Duodenal mucosa (tissue), 2 donors: ENCODE data around the gene CNTN5.

Experiments
- H3K27ac ChIP-seq: one replicate; pipeline ENCODE4 v1.7.0; 2013; ENCODE audit warnings: low read depth, low read length
- H3K27me3 ChIP-seq, 2 donors: one replicate each; pipeline ENCODE4 v1.7.0; 2013; ENCODE audit warnings: low read length in 2 of 2, control low read depth in 1 of 2; ENCODE audit not compliant: insufficient read depth in 2 of 2, control insufficient read depth in 1 of 2
- H3K36me3 ChIP-seq, 2 donors: one replicate each; pipeline ENCODE4 v1.7.0; 2013; ENCODE audit warnings: low read length in 2 of 2, control low read depth in 1 of 2; ENCODE audit not compliant: insufficient read depth in 2 of 2, control insufficient read depth in 1 of 2
- H3K4me1 ChIP-seq, 2 donors: one replicate each; pipeline ENCODE4 v1.7.0; 2013; ENCODE audit warnings: low read length in 2 of 2, control low read depth in 1 of 2; ENCODE audit not compliant: insufficient read depth in 2 of 2, control insufficient read depth in 1 of 2
- H3K4me3 ChIP-seq, 2 donors: one replicate each; pipeline ENCODE4 v1.7.0; 2013; ENCODE audit warnings: low read length in 2 of 2, low read depth in 1 of 2
- H3K9ac ChIP-seq, 2 donors: one replicate each; pipeline ENCODE4 v1.7.0; 2013; ENCODE audit warnings: low read length in 2 of 2, low read depth in 1 of 2
- H3K9me3 ChIP-seq, 2 donors: one replicate each; pipeline ENCODE4 v1.7.0; 2013; ENCODE audit warnings: low read length in 2 of 2, control low read depth in 1 of 2; ENCODE audit not compliant: control insufficient read depth in 1 of 2

CNTN5 gene

DNA sequence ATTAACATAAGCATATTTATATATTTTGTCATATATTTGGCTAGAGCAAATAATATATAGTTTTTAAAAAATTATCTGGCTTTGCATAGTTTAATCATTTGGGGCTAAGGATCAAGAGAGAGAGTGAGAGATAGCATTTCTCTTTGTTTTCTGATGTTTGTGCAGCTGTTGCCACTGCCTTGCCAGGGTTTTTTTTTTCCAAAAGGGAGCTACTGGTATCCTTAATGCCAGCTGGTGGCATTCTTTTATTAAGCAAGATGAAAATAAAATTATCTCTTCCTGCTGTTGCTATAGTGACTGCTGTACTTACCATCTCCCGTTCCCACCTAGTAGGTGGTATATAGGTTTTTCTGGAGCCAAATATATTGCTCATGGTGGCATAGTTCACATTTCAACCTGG is 873.1 kb downstream of the CNTN5 start:
- Histone ChIP-seq H3K9me3 (peaks cover 0 to 16% of the 10 kb centered on the region in 2 donors), H3K9ac (no peak overlapping the region), H3K27me3 (no peaks in the 10 kb centered on the region), H3K4me3 (no peak overlapping the region), H3K27ac (no peak overlapping the region), H3K4me1 (no peaks in the 10 kb centered on the region), H3K36me3 (no peaks in the 10 kb centered on the region)

DNA sequence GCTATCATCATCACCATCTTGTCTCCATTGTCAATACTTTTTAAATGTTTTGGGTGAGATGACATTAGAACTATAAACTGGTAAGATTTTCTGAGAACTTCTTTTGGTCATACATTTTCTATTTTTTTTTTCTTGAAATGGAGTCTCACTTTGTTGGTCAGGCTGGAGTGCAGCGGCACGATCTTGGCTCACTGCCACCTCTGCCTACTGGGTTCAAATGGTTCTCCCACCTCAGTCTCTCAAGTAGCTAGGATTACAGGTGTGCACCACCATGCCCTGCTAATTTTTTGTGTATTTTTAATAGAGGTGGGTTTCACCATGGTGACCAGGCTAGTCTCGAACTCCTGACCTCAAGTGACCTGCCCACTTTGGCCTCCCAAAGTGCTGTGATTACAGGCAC is 880.4 kb downstream of the CNTN5 start:
- Histone ChIP-seq H3K4me3 (no peak overlapping the region), H3K36me3 (no peaks in the 10 kb centered on the region), H3K27ac (no peak overlapping the region), H3K27me3 (no peaks in the 10 kb centered on the region), H3K9me3 (peaks cover 0 to 4% of the 10 kb centered on the region in 2 donors), H3K9ac (no peak overlapping the region), H3K4me1 (no peaks in the 10 kb centered on the region)

DNA sequence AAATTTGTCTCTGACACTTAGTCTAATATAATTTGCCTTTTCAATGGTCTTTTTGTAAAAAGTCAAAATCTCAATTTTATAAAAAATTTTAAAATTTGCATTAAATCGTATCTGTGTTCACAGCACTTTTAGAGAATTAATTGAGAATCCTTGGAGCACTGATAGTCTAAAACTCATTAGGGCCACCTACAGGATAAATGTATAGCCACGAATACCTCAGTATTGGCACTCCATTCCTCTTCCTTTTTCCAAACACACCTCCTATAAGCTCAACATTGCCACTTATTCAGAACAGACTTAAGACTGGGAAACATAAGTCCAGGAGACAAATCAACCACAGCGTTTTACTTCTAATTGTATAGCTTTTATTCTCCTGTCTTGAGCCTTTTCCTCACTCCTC is 890.4 kb downstream of the CNTN5 start:
- no peaks in the 10 kb centered on the region for H3K4me1 ChIP-seq
- no peak overlapping the region for H3K27ac ChIP-seq
- no peaks in the 10 kb centered on the region for H3K36me3 ChIP-seq
- H3K27me3 ChIP-seq = no peaks in the 10 kb centered on the region
- no peaks in the 10 kb centered on the region for H3K9me3 ChIP-seq
- H3K4me3 ChIP-seq = no peak overlapping the region
- H3K9ac ChIP-seq = no peak overlapping the region

DNA sequence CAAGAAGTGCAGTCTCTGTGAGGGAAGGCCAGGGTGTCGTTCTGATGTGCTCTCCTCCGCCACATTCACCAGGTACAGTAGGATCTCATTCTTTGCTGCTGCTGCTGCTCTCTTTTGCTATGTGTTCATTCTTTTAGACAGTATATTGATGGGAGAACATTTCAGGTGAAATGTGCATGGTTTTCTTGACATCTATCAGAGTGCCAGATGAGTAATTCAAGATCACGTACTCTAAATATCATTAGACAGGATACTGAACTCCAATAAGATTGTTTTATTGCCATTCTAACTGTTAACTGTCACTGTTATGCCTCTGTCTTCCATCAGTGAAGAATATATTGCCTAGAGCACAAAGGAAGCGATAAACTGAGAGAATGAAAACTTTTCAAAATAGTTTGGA is 895.3 kb downstream of the CNTN5 start:
- Histone ChIP-seq H3K27ac (no peak overlapping the region), H3K9me3 (peaks cover 3 to 9% of the 10 kb centered on the region in 2 donors), H3K36me3 (no peaks in the 10 kb centered on the region), H3K9ac (no peak overlapping the region), H3K27me3 (no peaks in the 10 kb centered on the region), H3K4me3 (no peak overlapping the region), H3K4me1 (no peaks in the 10 kb centered on the region)

DNA sequence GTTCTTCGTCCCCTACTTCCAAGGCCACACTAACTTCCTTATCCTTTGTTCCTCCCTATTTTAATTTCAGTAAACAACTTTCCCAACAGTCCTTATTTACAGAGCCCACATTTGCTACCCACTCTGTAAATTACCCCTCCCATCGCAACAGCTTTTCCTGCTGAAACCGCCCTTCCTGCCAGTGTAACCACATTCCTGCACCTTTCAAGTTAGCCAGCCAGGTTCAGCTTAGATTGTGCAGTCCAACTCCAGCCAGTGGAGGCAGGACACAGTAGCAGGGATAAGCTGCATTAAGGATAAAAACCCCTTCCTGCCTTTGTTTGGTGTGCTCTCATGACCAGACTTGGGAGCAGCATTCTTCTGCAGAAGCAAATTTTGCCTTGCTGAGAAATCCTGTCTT is 898.0 kb downstream of the CNTN5 start:
- no peak overlapping the region for H3K4me3 ChIP-seq
- no peaks in the 10 kb centered on the region for H3K36me3 ChIP-seq
- peaks cover 3 to 9% of the 10 kb centered on the region in 2 donors for H3K9me3 ChIP-seq
- no peak overlapping the region for H3K9ac ChIP-seq
- no peaks in the 10 kb centered on the region for H3K4me1 ChIP-seq
- no peak overlapping the region for H3K27ac ChIP-seq
- no peaks in the 10 kb centered on the region for H3K27me3 ChIP-seq

DNA sequence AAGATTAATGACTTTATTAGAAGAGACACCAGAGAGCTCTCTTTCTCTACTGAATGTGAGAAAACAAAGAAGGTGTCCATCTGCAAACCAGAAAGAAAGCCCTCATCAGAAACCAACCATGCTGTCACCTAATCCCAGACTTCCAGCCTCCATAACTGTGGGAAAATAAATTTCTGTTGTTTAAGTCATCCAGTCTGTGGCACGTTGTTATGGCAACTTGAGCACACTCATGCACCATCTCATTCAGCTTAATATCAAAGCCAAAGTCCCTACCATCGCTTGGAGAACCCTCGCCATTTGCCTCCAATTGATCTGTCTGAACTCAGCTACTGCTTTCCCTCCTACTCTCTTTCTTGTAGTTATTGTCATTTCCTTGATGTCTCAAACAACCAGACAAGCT is 900.2 kb downstream of the CNTN5 start:
- Histone ChIP-seq H3K27me3 (no peaks in the 10 kb centered on the region), H3K36me3 (no peaks in the 10 kb centered on the region), H3K4me3 (no peak overlapping the region), H3K9me3 (peaks cover 3 to 9% of the 10 kb centered on the region in 2 donors), H3K27ac (no peak overlapping the region), H3K4me1 (no peaks in the 10 kb centered on the region), H3K9ac (no peak overlapping the region)

DNA sequence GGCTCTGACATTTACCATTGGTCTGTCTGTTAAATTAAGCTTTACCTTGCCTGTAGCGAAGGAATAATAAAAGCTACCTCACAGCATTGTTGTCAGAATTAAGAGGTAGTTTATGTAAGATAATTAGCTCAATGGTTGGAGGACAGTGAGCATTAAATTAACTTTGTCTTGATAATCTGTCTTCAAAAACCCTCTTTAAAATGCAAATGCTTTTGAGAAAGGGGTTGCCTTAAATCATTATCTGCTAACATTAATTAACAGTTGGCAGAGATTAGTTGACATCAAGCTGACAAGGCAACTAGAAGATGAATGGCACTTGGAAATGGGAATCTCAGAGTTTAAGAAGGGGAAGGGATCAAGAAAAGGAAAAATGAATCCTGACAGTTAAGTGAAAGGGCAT is 905.2 kb downstream of the CNTN5 start:
- no peaks in the 10 kb centered on the region for H3K27me3 ChIP-seq
- H3K36me3 ChIP-seq = no peaks in the 10 kb centered on the region
- H3K9ac ChIP-seq = no peak overlapping the region
- no peak overlapping the region for H3K27ac ChIP-seq
- no peak overlapping the region for H3K4me3 ChIP-seq
- peaks cover 6 to 10% of the 10 kb centered on the region in 2 donors for H3K9me3 ChIP-seq
- no peaks in the 10 kb centered on the region for H3K4me1 ChIP-seq

DNA sequence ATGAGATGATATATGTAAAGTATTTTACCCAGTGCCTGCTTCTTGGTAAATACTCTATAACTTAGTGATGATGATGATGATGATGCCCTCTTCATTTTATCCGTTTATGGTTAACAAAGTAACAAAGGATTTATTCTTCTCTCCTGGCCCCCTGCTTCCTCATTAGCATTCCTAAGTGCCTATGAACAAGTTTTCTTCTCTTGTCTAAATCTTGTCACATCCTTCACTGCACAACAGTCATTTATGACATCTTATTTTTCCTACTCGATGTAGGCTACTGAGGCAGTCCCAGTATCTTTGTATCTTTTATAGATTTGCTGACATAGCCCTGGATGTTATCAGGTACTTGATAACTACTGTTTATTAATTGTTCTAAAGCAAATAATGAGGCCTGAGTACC is 911.9 kb downstream of the CNTN5 start:
- H3K27ac ChIP-seq = no peak overlapping the region
- H3K4me3 ChIP-seq = no peak overlapping the region
- peaks cover 6 to 10% of the 10 kb centered on the region in 2 donors for H3K9me3 ChIP-seq
- H3K9ac ChIP-seq = no peak overlapping the region
- no peaks in the 10 kb centered on the region for H3K36me3 ChIP-seq
- no peaks in the 10 kb centered on the region for H3K4me1 ChIP-seq
- no peaks in the 10 kb centered on the region for H3K27me3 ChIP-seq

DNA sequence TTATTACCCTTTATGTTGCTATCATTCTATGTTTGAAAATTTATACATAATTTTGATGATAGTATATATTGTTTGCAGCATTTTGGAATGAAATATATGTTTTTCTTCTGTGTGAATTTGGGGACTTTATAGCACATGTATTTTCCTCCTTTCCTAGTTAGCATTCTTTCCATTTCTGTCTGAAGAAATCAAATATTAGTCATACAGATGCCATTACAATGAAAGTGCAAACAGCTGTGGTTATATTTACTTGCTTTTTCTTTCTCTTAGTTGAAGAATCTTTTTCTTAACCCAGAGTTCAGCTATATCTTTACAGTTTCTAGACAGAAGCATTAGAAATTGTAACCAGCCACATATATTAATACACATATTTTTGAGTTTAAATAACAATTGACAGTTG is 913.3 kb downstream of the CNTN5 start:
- Histone ChIP-seq H3K4me1 (no peaks in the 10 kb centered on the region), H3K9ac (no peak overlapping the region), H3K4me3 (no peak overlapping the region), H3K9me3 (peaks cover 3 to 6% of the 10 kb centered on the region in 2 donors), H3K27ac (no peak overlapping the region), H3K27me3 (no peaks in the 10 kb centered on the region), H3K36me3 (no peaks in the 10 kb centered on the region)

DNA sequence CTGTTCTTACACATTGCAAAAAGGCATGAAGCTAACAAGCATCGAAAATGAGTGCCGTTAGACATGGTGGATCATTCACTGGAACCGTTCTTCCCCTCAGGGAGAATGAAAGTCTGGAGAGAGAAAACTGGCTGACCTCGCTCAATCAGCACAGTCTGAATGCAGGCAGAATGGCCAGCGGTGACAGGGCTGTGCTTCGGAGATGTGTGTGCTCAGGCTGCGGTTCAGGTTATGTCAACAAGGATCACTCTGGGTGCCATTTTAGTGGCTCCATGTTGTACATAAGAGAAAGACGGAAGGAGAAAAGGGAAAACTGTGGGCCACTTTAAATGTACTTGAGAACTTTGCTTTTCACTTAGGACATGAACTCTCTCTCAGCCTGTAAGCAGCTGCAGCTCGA is 916.6 kb downstream of the CNTN5 start:
- Histone ChIP-seq H3K27me3 (no peaks in the 10 kb centered on the region), H3K4me1 (no peaks in the 10 kb centered on the region), H3K36me3 (no peaks in the 10 kb centered on the region), H3K27ac (no peak overlapping the region), H3K4me3 (no peak overlapping the region), H3K9ac (no peak overlapping the region), H3K9me3 (no peaks in the 10 kb centered on the region)

DNA sequence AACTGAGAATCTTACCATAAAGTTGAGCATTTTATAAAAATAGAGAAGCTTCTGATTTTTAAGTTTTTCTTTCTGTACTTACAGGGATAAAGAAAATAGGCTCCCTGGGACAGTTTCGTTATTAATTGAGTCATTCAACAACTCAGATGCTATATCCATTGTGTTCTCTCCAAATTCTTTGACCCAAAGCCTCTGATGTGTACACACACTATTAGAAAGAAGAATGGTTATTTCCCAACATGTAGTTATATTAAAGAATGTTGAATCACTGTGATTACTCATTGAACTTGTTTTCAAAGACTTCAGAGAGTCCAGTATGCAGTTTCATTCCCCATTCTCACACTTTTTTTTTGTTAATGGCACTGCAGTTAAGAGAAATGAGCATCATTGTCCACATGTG is 932.1 kb downstream of the CNTN5 start:
- Histone ChIP-seq H3K9me3 (no peaks in the 10 kb centered on the region), H3K9ac (no peak overlapping the region), H3K4me1 (no peaks in the 10 kb centered on the region), H3K27me3 (no peaks in the 10 kb centered on the region), H3K4me3 (no peak overlapping the region), H3K27ac (no peak overlapping the region), H3K36me3 (no peaks in the 10 kb centered on the region)
